GM18505 (cell line): ENCODE results near the gene DGLUCY.
"Not testable (repeated sequence)": the region's sequence is repeated elsewhere in the genome, so short reads cannot be mapped to it uniquely, and the experiment has no call there.

ENCODE experiments used
- ATAC-seq: cut with Tn5 transposase; IDR thresholded peaks from one replicate; pipeline ENCODE4 v1.9.1; 2021; ENCODE audit not compliant: unreplicated experiment
- POLR2A ChIP-seq: IDR thresholded peaks from 4 replicates; pipeline ENCODE4 v1.6.1; 2011; ENCODE audit warnings: borderline replicate concordance; ENCODE audit not compliant: insufficient read depth, insufficient read length; ENCODE audit errors: extremely low read depth

DGLUCY gene

DNA sequence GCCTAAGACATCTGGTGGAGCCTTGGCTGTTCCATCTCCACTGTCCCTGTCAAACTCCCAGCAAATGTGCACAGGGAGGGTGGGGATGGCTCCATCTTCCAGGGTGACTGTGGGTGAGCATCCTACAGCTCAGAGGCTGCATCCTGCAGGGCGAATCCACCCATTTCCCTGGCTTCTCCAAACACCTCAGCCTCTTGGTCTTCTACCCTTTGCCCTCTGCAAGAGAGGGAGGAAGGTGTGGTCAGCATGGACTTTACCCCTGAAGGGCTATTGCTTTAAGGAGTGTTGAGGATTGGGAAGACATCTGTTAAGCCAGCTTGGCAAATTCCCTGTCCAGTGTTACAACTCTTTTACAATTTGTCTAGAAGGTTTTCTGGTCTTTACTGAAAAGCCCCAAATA lies 23.1 kb upstream of the DGLUCY start:
- TF ChIP-seq POLR2A = no peak
- ATAC-seq = no peak

GRCh38 chr14:91092073-91092472 lies 21.8 kb upstream of the DGLUCY start:
- TF ChIP-seq POLR2A = no peak

GRCh38 chr14:91093743-91094472 lies 20.0 kb upstream of the DGLUCY start:
- ATAC-seq = not testable (repeated sequence)

More at GRCh38 chr14:91092073-91092472, 21.8 kb upstream of the DGLUCY start:
- ATAC-seq = no peak

- no peak for ATAC-seq
- no peak for TF ChIP-seq POLR2A
These were observed 19.1 kb upstream of the DGLUCY start for GRCh38 chr14:91094772-91095171.

DNA sequence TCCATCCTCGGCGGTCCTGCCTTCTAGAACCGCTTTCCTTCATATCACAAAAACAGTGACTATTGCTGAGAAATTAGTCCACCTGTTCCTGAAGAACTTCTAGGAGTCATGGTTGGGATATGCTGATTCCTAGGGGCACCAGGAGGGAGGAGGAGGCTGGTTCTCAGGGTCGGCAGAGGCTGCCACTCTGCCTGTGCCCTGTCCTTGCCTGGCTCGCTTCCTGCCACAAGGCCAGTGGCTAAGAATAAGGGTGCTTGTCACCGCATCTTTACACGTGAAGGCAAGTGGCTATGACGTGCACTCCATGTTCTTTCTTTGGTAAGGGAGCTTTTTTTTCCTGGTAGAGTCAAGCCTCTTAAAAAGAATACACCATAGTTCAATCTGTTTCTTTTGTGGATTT lies 18.7 kb upstream of the DGLUCY start:
- no peak for ATAC-seq
- no peak for TF ChIP-seq POLR2A

GRCh38 chr14:91097657-91098056 lies 16.2 kb upstream of the DGLUCY start:
- ATAC-seq = not testable (repeated sequence)

GRCh38 chr14:91098591-91098990 lies 15.3 kb upstream of the DGLUCY start:
- no peak for TF ChIP-seq POLR2A
- ATAC-seq = no peak

DNA sequence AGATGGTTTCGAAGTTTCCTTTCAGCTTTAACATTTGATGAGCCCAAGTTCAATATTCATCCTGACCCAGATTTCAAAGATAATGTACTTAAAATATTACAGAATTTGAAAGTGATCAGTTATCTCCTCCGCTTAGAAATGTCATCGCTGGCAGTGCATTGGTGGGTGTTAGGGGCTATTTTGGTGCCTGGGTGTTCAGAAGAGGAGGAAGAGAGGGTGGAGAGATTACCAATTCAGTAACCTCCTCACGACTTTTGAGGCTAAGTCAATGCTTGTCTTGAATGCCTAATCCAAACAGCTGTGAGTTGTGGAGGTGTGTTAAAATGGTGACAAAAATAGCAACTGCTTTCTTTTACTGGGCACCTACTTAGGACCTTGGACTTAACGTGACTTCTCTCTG lies 13.8 kb upstream of the DGLUCY start:
- no peak for TF ChIP-seq POLR2A
- no peak for ATAC-seq

- no peak for TF ChIP-seq POLR2A
- no peak for ATAC-seq
These were observed 10.8 kb upstream of the DGLUCY start for GRCh38 chr14:91103116-91103515.

- no peak for TF ChIP-seq POLR2A
- ATAC-seq = no peak
These were observed 4.8 kb upstream of the DGLUCY start for GRCh38 chr14:91108941-91109611.

DNA sequence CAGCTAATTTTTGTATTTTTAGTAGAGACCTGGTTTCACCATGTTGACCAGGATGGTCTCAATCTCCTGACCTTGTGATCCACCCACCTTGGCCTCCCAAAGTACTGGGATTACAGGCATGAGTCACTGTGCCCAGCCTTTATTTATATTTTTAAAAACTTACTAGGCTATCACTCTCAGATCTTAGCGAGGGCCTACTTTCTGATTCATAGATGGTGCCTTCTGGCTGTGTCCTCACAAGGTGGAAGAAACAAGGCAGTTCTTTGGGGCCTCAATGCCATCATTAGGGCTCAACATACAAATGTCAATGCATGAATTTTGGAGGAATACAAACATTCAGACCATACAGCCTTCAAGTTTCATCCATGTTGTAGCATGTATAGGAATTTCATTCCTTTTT lies 2.4 kb upstream of the DGLUCY start:
- no peak for ATAC-seq

GRCh38 chr14:91112194-91112593 lies 1.7 kb upstream of the DGLUCY start:
- no peak for ATAC-seq
- TF ChIP-seq POLR2A = no peak

More for the DNA sequence above, 2.4 kb upstream of the DGLUCY start:
- TF ChIP-seq POLR2A = no peak

DNA sequence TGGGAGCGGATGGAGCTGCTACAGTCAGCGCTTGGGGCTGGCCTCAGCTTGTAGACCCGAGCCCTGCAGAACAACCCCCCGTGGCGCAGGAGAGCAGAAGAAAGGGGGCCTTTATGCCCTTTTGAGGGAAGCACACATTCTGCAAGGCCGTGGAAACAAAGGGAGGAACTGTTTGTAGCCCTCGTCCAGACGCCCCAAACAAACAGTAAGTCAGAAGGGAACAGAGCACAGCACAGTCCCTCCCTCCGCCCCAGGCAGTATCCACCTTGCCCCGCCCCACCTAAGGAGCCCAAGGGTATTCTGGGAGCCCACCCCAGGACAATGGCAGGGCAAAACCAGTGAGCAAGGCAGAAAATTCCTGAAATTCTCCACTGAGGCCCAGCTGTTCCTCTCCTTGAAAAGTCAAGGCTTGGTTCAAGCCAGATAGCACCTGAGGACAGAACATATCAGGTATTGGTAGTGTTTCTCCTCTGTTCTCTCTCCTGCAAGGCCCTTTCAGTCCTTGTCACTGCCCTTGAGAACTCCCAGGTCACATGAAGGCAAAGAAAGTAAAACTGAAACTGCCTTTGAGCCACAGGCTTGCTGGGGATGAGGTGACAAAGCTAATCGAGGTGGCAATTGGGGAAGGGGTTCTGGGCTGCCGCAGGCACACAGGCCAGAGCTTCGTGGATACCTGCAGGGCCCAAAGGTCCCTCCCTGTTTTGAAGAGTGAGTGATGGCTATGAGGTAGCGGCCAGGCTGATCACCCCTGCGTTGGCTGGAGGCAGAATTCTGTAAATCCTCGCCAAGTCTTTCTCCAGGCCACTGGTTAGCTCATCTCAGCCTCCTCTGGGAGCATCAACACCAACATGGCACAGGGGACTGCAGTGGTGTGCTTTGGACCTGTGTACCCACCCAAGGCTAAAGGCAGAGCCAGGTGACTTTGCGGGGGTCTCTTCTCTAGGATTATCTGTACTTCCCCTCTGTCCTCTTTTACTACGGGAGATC lies 499 bp downstream of the DGLUCY start:
- peak; percentile 72 for TF ChIP-seq POLR2A
- ATAC-seq = peak; percentile 74
